OCI-LY7 (cell line): Measurements from ENCODE around the gene IL25. TPM values are rescaled to one million over a fixed set of nuclear protein-coding genes. Genes with fewer than 3 reads are reported as not detected.

ENCODE experiments used
- BruUV-seq: library from RNA; stranded (reverse); fragments of 400-500 nt; replicated peaks from 2 replicates; lab custom pipeline; 2021; lab: Mats Ljungman, UMichigan
- CTCF ChIA-PET: fragments of 300-600 bp; sonication (Branson Sonifier 250); formaldehyde crosslinking; loops from one replicate; lab custom pipeline; 2022; ENCODE audit warnings: antibody characterized with exemption; ENCODE audit not compliant: unreplicated experiment; lab: Charles Lee
- POLR2A ChIA-PET: fragments of 300-600 bp; sonication (Branson Sonifier 250); formaldehyde crosslinking; loops from one replicate; lab custom pipeline; 2022; ENCODE audit warnings: antibody characterized with exemption; lab: Charles Lee
- DNase-seq: peaks from one replicate; pipeline ENCODE4 v3.0.0-alpha.2; 2015; ENCODE audit warnings: low spot score
- H2AFZ ChIP-seq: fragments of 200-600 bp; sonication (generic), shearing (Covaris generic); 2 replicates; pipeline ENCODE4 v1.6.1; 2014; ENCODE audit warnings: mild to moderate bottlenecking, antibody characterized with exemption, low read length, moderate library complexity
- H3K27ac ChIP-seq: fragments of 200-600 bp; sonication (generic); 2 replicates; pipeline ENCODE4 v1.5.1; 2014; ENCODE audit warnings: mixed run types, low read depth, mild to moderate bottlenecking, moderate library complexity, low read length, inconsistent platforms; ENCODE audit not compliant: poor library complexity, severe bottlenecking
- H3K36me3 ChIP-seq: fragments of 200-600 bp; sonication (generic); 2 replicates; pipeline ENCODE4 v1.6.1; 2014; ENCODE audit warnings: mild to moderate bottlenecking, antibody characterized with exemption, low read length, moderate library complexity, mixed read lengths; ENCODE audit not compliant: insufficient read depth
- H3K4me1 ChIP-seq: fragments of 200-600 bp; sonication (generic); 2 replicates; pipeline ENCODE4 v1.5.1; 2014; ENCODE audit warnings: mild to moderate bottlenecking, low read length; ENCODE audit not compliant: insufficient read depth, poor library complexity, severe bottlenecking
- H3K4me2 ChIP-seq: fragments of 200-600 bp; sonication (generic); 2 replicates; pipeline ENCODE4 v1.6.1; 2014; ENCODE audit warnings: mild to moderate bottlenecking, low read length
- H3K4me3 ChIP-seq: fragments of 200-600 bp; sonication (generic); 2 replicates; pipeline ENCODE4 v1.5.1; 2014; ENCODE audit warnings: mild to moderate bottlenecking, low read depth, low read length; ENCODE audit not compliant: poor library complexity, severe bottlenecking
- H3K79me2 ChIP-seq: fragments of 200-600 bp; sonication (generic); 2 replicates; pipeline ENCODE4 v1.6.1; 2016; ENCODE audit warnings: low read depth, mild to moderate bottlenecking, low read length, moderate library complexity, mixed read lengths; ENCODE audit not compliant: insufficient read depth
- H3K9me2 ChIP-seq: fragments of 200-600 bp; sonication (generic); 2 replicates; pipeline ENCODE4 v1.6.1; 2016; ENCODE audit warnings: mild to moderate bottlenecking, low read length, mixed read lengths; ENCODE audit not compliant: insufficient read depth
- H3K9me3 ChIP-seq: fragments of 200-600 bp; sonication (generic); 2 replicates; pipeline ENCODE4 v1.6.1; 2014; ENCODE audit warnings: mild to moderate bottlenecking, mixed run types, low read length, mixed read lengths
- H4K20me1 ChIP-seq: fragments of 200-600 bp; sonication (generic); 2 replicates; pipeline ENCODE4 v1.6.1; 2014; ENCODE audit warnings: mild to moderate bottlenecking, antibody characterized with exemption, low read length, moderate library complexity, mixed read lengths; ENCODE audit not compliant: insufficient read depth
- EZH2phosphoT487 ChIP-seq: fragments of 200-600 bp; sonication (generic); IDR thresholded peaks from 2 replicates; pipeline ENCODE4 v1.6.1; 2018; ENCODE audit warnings: low read depth, borderline replicate concordance, mild to moderate bottlenecking, mixed run types, antibody characterized with exemption, low read length, moderate library complexity, mixed read lengths
- intact Hi-C: fragments of 100-400 bp; cut with micrococcal nuclease; formaldehyde crosslinking; loops from one replicate; pipeline ENCODE4 v1.10.0; 2022; ENCODE audit not compliant: unreplicated experiment
- total RNA-seq, 2 experiments: library from RNA; depleted of rRNA in 1 of 2; stranded (reverse); fragments of >200 nt in 1 of 2; shearing (Covaris generic) in 1 of 2; gene quantifications; 2 replicates each; pipeline ENCODE4 v1.2.3, GENCODE V29; 2014 to 2022
- TF ChIP-seq, protein P1 (sequence below): fragments of 200-600 bp; sonication (generic); conservative IDR thresholded peaks from 2 replicates; pipeline ENCODE4 v1.5.1; 2014; ENCODE audit warnings: mild to moderate bottlenecking, antibody characterized with exemption, low read length, moderate library complexity, mixed read lengths

IL25 gene
- total RNA-seq, 2 experiments from 2014 or later = not detected

DNA sequence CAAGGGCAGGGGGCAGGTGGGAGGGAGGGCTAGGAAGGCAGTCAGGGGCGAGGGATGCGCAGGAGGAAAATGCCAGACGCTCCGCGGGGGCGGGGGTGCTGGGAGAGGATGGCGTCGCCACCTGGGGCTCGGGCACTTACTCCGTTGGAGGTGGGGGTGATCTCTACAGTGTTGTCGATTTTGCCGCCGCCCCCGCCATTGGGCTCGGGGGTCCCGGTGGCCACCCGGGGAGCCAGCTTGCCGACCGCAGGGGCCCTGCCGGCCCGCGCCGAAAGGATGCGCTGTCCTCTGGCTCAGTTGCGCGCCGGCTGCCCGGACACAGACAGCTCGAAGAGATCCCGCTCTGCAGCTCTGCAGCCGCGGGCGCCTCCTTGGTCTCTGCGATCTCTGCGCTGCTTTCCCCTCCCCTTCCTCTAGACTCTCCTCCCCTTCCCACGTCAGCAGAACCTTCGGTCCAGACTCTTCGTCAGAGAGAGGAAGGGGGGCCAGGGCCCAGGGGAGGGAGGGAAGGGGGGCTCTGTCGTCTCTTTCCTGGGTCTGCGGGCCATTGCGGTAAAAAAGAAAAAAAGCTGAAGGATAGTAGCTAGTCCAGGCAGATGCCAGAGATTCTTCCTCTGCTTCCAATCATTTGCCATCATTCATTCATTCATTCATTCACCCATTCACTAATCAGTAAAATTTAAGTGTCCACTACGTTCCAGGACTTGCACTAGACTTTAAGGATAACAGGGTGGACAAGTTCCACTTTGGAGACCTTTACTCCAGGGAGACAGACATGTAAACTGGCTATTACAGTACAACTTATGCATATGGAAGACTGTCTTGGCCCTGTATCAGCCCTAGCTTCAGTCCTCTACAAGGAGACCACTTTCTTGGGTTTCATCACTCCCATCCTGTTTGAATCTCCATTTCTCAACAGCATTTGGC, 19.8 kb upstream of the IL25 start, which contains the start of gene SLC22A17:
Gene SLC22A17, minus strand, starts transcription at position 382 of the 927 bp plus-strand sequence.
- ChIA-PET POLR2A (no interaction called here), CTCF (interaction anchor here (0.6 kb wide), 1 partner anchor 27 kb away, joined by 3 read pairs; no protein-coding TSS in a partner anchor)
- Histone ChIP-seq H3K9me3 (no peaks in the 10 kb centered on the region), H3K36me3 (no peaks in the 10 kb centered on the region), H3K4me3 (no peak within 1 kb of the TSS), H3K9me2 (no peaks in the 10 kb centered on the region), H4K20me1 (no peaks in the 10 kb centered on the region), H3K27ac (no peak within 1 kb of the TSS), H3K79me2 (no peaks in the 10 kb centered on the region), H3K4me2 (no peak within 1 kb of the TSS), H3K4me1 (no peaks in the 10 kb centered on the region), H2AFZ (no peak within 1 kb of the TSS)
- TF ChIP-seq, protein P1, sequence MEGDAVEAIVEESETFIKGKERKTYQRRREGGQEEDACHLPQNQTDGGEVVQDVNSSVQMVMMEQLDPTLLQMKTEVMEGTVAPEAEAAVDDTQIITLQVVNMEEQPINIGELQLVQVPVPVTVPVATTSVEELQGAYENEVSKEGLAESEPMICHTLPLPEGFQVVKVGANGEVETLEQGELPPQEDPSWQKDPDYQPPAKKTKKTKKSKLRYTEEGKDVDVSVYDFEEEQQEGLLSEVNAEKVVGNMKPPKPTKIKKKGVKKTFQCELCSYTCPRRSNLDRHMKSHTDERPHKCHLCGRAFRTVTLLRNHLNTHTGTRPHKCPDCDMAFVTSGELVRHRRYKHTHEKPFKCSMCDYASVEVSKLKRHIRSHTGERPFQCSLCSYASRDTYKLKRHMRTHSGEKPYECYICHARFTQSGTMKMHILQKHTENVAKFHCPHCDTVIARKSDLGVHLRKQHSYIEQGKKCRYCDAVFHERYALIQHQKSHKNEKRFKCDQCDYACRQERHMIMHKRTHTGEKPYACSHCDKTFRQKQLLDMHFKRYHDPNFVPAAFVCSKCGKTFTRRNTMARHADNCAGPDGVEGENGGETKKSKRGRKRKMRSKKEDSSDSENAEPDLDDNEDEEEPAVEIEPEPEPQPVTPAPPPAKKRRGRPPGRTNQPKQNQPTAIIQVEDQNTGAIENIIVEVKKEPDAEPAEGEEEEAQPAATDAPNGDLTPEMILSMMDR = no peak
- no peak for TF ChIP-seq EZH2phosphoT487
- intact Hi-C loops = no loop called here
- DNase-seq = no peak
- no TSS peak for BruUV-seq

DNA sequence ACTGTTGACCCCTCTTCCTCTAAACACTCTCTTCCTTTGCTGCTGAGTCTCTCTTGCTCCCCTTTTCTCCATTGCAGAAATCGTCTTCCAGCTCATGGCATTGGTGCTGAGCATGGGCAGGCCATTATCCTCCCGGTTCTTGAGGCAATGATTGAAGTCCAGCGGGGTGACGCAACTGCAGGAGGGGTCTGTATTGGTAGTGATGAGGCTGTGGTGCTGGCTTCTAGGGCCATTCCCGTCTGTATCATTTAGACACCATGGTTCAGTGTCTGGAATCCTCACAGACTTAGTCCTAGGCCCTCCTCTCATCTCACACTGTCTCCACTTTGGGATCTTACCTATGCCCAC, 19.2 kb upstream of the IL25 start:
- CTCF ChIA-PET = no interaction called here
- no peaks in the 10 kb centered on the region for H3K4me1 ChIP-seq
- no TSS peak for BruUV-seq
- POLR2A ChIA-PET = interaction anchor here (0.9 kb wide), 1 partner anchor 10 kb away, joined by 3 read pairs; no protein-coding TSS in a partner anchor
- no peaks in the 10 kb centered on the region for H3K9me2 ChIP-seq
- no peaks in the 10 kb centered on the region for H3K9me3 ChIP-seq
- H4K20me1 ChIP-seq = no peaks in the 10 kb centered on the region
- no peak overlapping the region for H2AFZ ChIP-seq
- H3K27ac ChIP-seq = no peak overlapping the region
- no peak overlapping the region for H3K4me2 ChIP-seq
- intact Hi-C loops = no loop called here
- H3K4me3 ChIP-seq = no peak overlapping the region
- no peaks in the 10 kb centered on the region for H3K79me2 ChIP-seq
- no peaks in the 10 kb centered on the region for H3K36me3 ChIP-seq
- TF ChIP-seq EZH2phosphoT487 = no peak
- TF ChIP-seq, protein P1 = no peak
- DNase-seq = no peak

DNA sequence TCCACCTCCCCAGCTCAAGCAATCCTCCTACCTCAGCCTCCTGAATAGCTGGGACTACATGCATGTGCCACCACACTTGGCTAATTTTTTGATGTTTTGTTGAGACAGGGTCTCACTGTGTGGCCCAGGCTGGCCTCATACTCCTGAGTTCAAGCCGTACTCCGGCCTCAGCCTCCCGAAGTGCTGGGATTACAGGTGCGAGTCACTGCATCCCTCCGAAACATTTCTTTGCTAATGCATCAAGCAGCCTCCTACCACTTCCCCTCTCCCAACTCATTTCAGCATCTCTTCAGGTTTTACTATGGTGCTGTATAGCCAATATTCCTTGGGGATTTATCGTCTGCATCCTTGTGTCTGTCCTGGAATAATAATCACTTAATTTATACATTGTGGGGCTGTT, 17.6 kb upstream of the IL25 start:
- no peak for TF ChIP-seq EZH2phosphoT487
- TF ChIP-seq, protein P1 = no peak
- Histone ChIP-seq H3K79me2 (no peaks in the 10 kb centered on the region), H2AFZ (no peak overlapping the region), H3K9me3 (no peaks in the 10 kb centered on the region), H4K20me1 (no peaks in the 10 kb centered on the region), H3K36me3 (no peaks in the 10 kb centered on the region), H3K27ac (no peak overlapping the region), H3K9me2 (no peaks in the 10 kb centered on the region), H3K4me1 (no peaks in the 10 kb centered on the region), H3K4me3 (no peak overlapping the region), H3K4me2 (no peak overlapping the region)
- POLR2A ChIA-PET = no interaction called here
- no TSS peak for BruUV-seq
- CTCF ChIA-PET = no interaction called here
- intact Hi-C loops = no loop called here
- DNase-seq = no peak
